ENCODE data around the gene TFDP2. TPM values are rescaled to one million over a fixed set of nuclear protein-coding genes. Genes with fewer than 3 reads are reported as not detected.

Gene TFDP2
- total and polyA plus RNA-seq, 10 of the 15 experiments (the other 5 are each of a cell fraction or from before 2014, with no cell fraction given): 28.3 to 100 (median 49.7) TPM

GRCh38 chr3:141940194-141940776 lies 209.1 kb downstream of the TFDP2 start:
- H3K27ac ChIP-seq (ENCODE audit: control insufficient read depth, insufficient read depth): no peak overlapping the region
- no peak overlapping the region for H3K9ac ChIP-seq (ENCODE audit: control insufficient read depth, insufficient read depth, low read length)
- WGBS (ENCODE audit: insufficient coverage, insufficient replicate concordance, low lambda C conversion rate, missing lambda C conversion rate): 69% methylated on average over 12 of the region's 12 CpGs
- no peaks in the 10 kb centered on the region for H4K20me1 ChIP-seq (ENCODE audit: control insufficient read depth, insufficient read depth)
- intact Hi-C loops (cut with micrococcal nuclease; ENCODE audit: unreplicated experiment) (no loop called here), in situ Hi-C loops (cut with MboI) (no loop called here)
- FAIRE-seq (no peak), DNase-seq (ENCODE audit: low read depth, low spot score) (no peak), ATAC-seq (no peak)
- no peak overlapping the region for H2AFZ ChIP-seq (ENCODE audit: control insufficient read depth, low read depth, low read length)
- H3K36me3 ChIP-seq (ENCODE audit: control insufficient read depth in 2 of 2, insufficient read depth in 2 of 2, low read length in 1 of 2): no peaks in the 10 kb centered on the region
- no TSS peak for BruUV-seq (replicated peaks)
- H3K9me3 ChIP-seq (replicated peaks; ENCODE audit: control insufficient read depth, insufficient read depth, low read length): no peaks in the 10 kb centered on the region
- ChIA-PET CTCF (no interaction called here), SMC1A (ENCODE audit: uncharacterized antibody, unreplicated experiment) (no interaction called here), POLR2A (no interaction called here), RAD21 (ENCODE audit: unreplicated experiment) (no interaction called here)
- H3K27me3 ChIP-seq (replicated peaks in 1 of 2; ENCODE audit: control insufficient read depth in 2 of 2, insufficient read depth in 2 of 2, low read length in 1 of 2): no peaks in the 10 kb centered on the region
- no peak for TF ChIP-seq PML (IDR thresholded peaks at IDR 0.05; ENCODE audit: low read length)
- TF ChIP-seq MYB (IDR thresholded peaks at IDR 0.05; ENCODE audit: borderline replicate concordance, low read depth, low read length): no peak
- no peak for TF ChIP-seq BMI1 (IDR thresholded peaks at IDR 0.05; ENCODE audit: borderline replicate concordance)
- no peak for TF ChIP-seq FOXM1 (IDR thresholded peaks at IDR 0.05; ENCODE audit: low read depth, low read length)
- no peak for TF ChIP-seq RAD51 (IDR thresholded peaks at IDR 0.05)
- H3K79me2 ChIP-seq (ENCODE audit: control insufficient read depth, insufficient read depth, low read length): no peaks in the 10 kb centered on the region
- no peak overlapping the region for H3K4me2 ChIP-seq (ENCODE audit: control insufficient read depth, insufficient read depth)
- no peak overlapping the region for H3K4me3 ChIP-seq
- H3K4me1 ChIP-seq (ENCODE audit: control insufficient read depth, insufficient read depth, low read length): no peaks in the 10 kb centered on the region

GRCh38 chr3:141939759-141940158 lies 209.6 kb downstream of the TFDP2 start:
- Histone ChIP-seq H3K79me2 (ENCODE audit: control insufficient read depth, insufficient read depth, low read length) (no peaks in the 10 kb centered on the region), H4K20me1 (ENCODE audit: control insufficient read depth, insufficient read depth) (no peaks in the 10 kb centered on the region), H3K27me3 (replicated peaks in 1 of 2; ENCODE audit: control insufficient read depth in 2 of 2, insufficient read depth in 2 of 2, low read length in 1 of 2) (no peaks in the 10 kb centered on the region), H3K4me2 (ENCODE audit: control insufficient read depth, insufficient read depth) (no peak overlapping the region), H3K4me3 (no peak overlapping the region), H3K9ac (ENCODE audit: control insufficient read depth, insufficient read depth, low read length) (no peak overlapping the region), H3K4me1 (ENCODE audit: control insufficient read depth, insufficient read depth, low read length) (no peaks in the 10 kb centered on the region), H3K9me3 (replicated peaks; ENCODE audit: control insufficient read depth, insufficient read depth, low read length) (no peaks in the 10 kb centered on the region), H3K27ac (ENCODE audit: control insufficient read depth, insufficient read depth) (no peak overlapping the region), H2AFZ (ENCODE audit: control insufficient read depth, low read depth, low read length) (no peak overlapping the region), H3K36me3 (ENCODE audit: control insufficient read depth in 2 of 2, insufficient read depth in 2 of 2, low read length in 1 of 2) (no peaks in the 10 kb centered on the region)
- no peak for FAIRE-seq
- intact Hi-C loops (cut with micrococcal nuclease; ENCODE audit: unreplicated experiment): no loop called here
- WGBS (ENCODE audit: insufficient coverage, insufficient replicate concordance, low lambda C conversion rate, missing lambda C conversion rate): 59% methylated on average over 4 of the region's 4 CpGs
- no peak for DNase-seq (ENCODE audit: low read depth, low spot score)
- ChIA-PET CTCF (interaction anchor here (0.7 kb wide), 1 partner anchor 89 kb away, joined by 3 read pairs; no protein-coding TSS in a partner anchor), POLR2A (no interaction called here), RAD21 (ENCODE audit: unreplicated experiment) (no interaction called here), SMC1A (ENCODE audit: uncharacterized antibody, unreplicated experiment) (no interaction called here)
- no TSS peak for BruUV-seq (replicated peaks)
- in situ Hi-C loops (cut with MboI): no loop called here
- no peak for ATAC-seq
- TF ChIP-seq ATF3 (IDR thresholded peaks at IDR 0.05; ENCODE audit: borderline replicate concordance, extremely low read depth, low read depth, low read length): no peak
- TF ChIP-seq ZBTB40 (IDR thresholded peaks at IDR 0.05; ENCODE audit: borderline replicate concordance): no peak
- TF ChIP-seq BCLAF1 (IDR thresholded peaks at IDR 0.05): no peak
- TF ChIP-seq ZBED1 (IDR thresholded peaks at IDR 0.05; ENCODE audit: borderline replicate concordance): no peak
